Tibial artery (tissue), 4 donors: ENCODE results near the gene ZNF397.
A peak's percentile ranks its signal among the peaks of the same experiment; 100 is the strongest.

Source experiments
- DNase-seq, 2 donors: peaks; one replicate each; pipeline ENCODE4 v3.0.0-alpha.2; 2019
- H3K27ac ChIP-seq, 2 donors: fragments of 200-600 bp; sonication (generic) in 1 of 2; 1 replicate in 1 of 2; 2 replicates in 1 of 2; pipeline ENCODE4 v1.5.1; 2018 to 2019; ENCODE audit warnings: mild to moderate bottlenecking in 1 of 2
- H3K27me3 ChIP-seq, 2 donors: fragments of 200-600 bp; sonication (generic) in 1 of 2; one replicate each; pipeline versions ENCODE4 v1.5.1 to v1.6.0; 2016 to 2019
- H3K36me3 ChIP-seq, 3 donors: fragments of 200-600 bp; sonication (generic) in 2 of 3; one replicate each; pipeline ENCODE4 v1.5.1; 2016 to 2019; ENCODE audit warnings: mild to moderate bottlenecking in 2 of 3
- H3K4me1 ChIP-seq, 4 donors: fragments of 200-600 bp; sonication (generic) in 2 of 4; 1 replicate in 3 of 4; 2 replicates in 1 of 4; pipeline ENCODE4 v1.5.1; 2016 to 2019
- H3K4me3 ChIP-seq, 2 donors: fragments of 200-600 bp; sonication (generic) in 1 of 2; 1 replicate in 1 of 2; 2 replicates in 1 of 2; pipeline ENCODE4 v1.5.1; 2018 to 2019; ENCODE audit warnings: mild to moderate bottlenecking in 2 of 2
- H3K9me3 ChIP-seq, 3 donors: fragments of 200-600 bp; sonication (generic) in 1 of 3; one replicate each; pipeline ENCODE4 v1.5.1; 2016 to 2019
- CTCF ChIP-seq, 2 experiments: fragments of 200-600 bp in 1 of 2; fragments of 450-650 bp in 1 of 2; IDR thresholded peaks; one replicate each; pipeline ENCODE4 v1.5.1; 2017 to 2019; ENCODE audit warnings: antibody characterized with exemption in 2 of 2, mild to moderate bottlenecking in 1 of 2, moderate library complexity in 1 of 2
- intact Hi-C: fragments of 100-400 bp; cut with DNase I; formaldehyde crosslinking; loops from one replicate; pipeline ENCODE4 v1.15.0; 2023; ENCODE audit warnings: low total_unique reads

The ZNF397 gene

GRCh38 chr18:35283923-35284794 lies 43.3 kb downstream of the ZNF397 start:
- TF ChIP-seq CTCF (IDR thresholded peaks at IDR 0.05): no peak
- intact Hi-C loops: no loop called here

GRCh38 chr18:35284841-35285240 lies 44.0 kb downstream of the ZNF397 start:
- no peaks in the 10 kb centered on the region for H3K9me3 ChIP-seq
- peaks cover 0 to 19% (median 16%) of the 10 kb centered on the region in 3 donors for H3K36me3 ChIP-seq
- H3K4me3 ChIP-seq: no peak overlapping the region
- no peak overlapping the region for H3K27ac ChIP-seq
- H3K4me1 ChIP-seq: peaks cover 0 to 7% (median 2%) of the 10 kb centered on the region in 4 donors
- intact Hi-C loops: no loop called here
- no peaks in the 10 kb centered on the region for H3K27me3 ChIP-seq
- TF ChIP-seq CTCF (IDR thresholded peaks at IDR 0.05): no peak
- DNase-seq: no peak

More at GRCh38 chr18:35283923-35284794, 43.3 kb downstream of the ZNF397 start:
- H3K27me3 ChIP-seq: no peaks in the 10 kb centered on the region
- H3K4me3 ChIP-seq: no peak overlapping the region
- peaks cover 0 to 5% (median 2%) of the 10 kb centered on the region in 4 donors for H3K4me1 ChIP-seq
- DNase-seq: no peak
- H3K9me3 ChIP-seq: peaks cover 0 to under 1% (median 0%) of the 10 kb centered on the region in 3 donors
- peaks cover 0 to 19% (median 16%) of the 10 kb centered on the region in 3 donors for H3K36me3 ChIP-seq
- no peak overlapping the region for H3K27ac ChIP-seq

GRCh38 chr18:35289293-35289692 lies 48.5 kb downstream of the ZNF397 start:
- Histone ChIP-seq H3K4me3 (peak overlapping the region; percentile 60 to 79), H3K36me3 (peaks cover 0 to 13% (median 10%) of the 10 kb centered on the region in 3 donors), H3K27ac (peak overlapping the region; percentile 82 to 84), H3K9me3 (no peaks in the 10 kb centered on the region), H3K27me3 (no peaks in the 10 kb centered on the region), H3K4me1 (peaks cover 0 to 25% (median 13%) of the 10 kb centered on the region in 4 donors)
- no peak for TF ChIP-seq CTCF (IDR thresholded peaks at IDR 0.05)
- no peak for DNase-seq
- intact Hi-C loops: no loop called here

GRCh38 chr18:35289727-35290093 lies 48.9 kb downstream of the ZNF397 start:
- H3K9me3 ChIP-seq: no peaks in the 10 kb centered on the region
- peaks cover 0 to 25% (median 13%) of the 10 kb centered on the region in 4 donors for H3K4me1 ChIP-seq
- no peak for TF ChIP-seq CTCF (IDR thresholded peaks at IDR 0.05)
- H3K4me3 ChIP-seq: peak overlapping the region; percentile 60 to 79
- intact Hi-C loops: loop anchor here (5.0 kb wide), 1 partner anchor 53 kb away; the partner anchor contains the start of gene ZNF24
- peak overlapping the region; percentile 82 to 84 for H3K27ac ChIP-seq
- DNase-seq: no peak
- H3K27me3 ChIP-seq: no peaks in the 10 kb centered on the region
- H3K36me3 ChIP-seq: peaks cover 0 to 10% (median 7%) of the 10 kb centered on the region in 3 donors

GRCh38 chr18:35290094-35290735 lies 49.4 kb downstream of the ZNF397 start, which contains the start of gene ZSCAN30:
Gene ZSCAN30 (minus strand): TSS chr18:35290229. CDS start chr18:35264352, 25,877 bp downstream.
- TF ChIP-seq CTCF (IDR thresholded peaks at IDR 0.05): no peak
- Histone ChIP-seq H3K4me3 (peak within 1 kb of the TSS; percentile 60 to 79), H3K4me1 (peaks cover 0 to 25% (median 13%) of the 10 kb centered on the region in 4 donors), H3K27ac (peak within 1 kb of the TSS; percentile 82 to 84), H3K27me3 (no peaks in the 10 kb centered on the region), H3K9me3 (no peaks in the 10 kb centered on the region), H3K36me3 (peaks cover 0 to 13% (median 8%) of the 10 kb centered on the region in 3 donors)
- DNase-seq: peak; percentile 94 to 97
- intact Hi-C loops: loop anchor here (5.0 kb wide), 1 partner anchor 52 kb away; the partner anchor contains the start of gene ZNF24
